HCT116 (cell line): ENCODE data around the gene PFKFB2. TPM values are rescaled to one million over a fixed set of nuclear protein-coding genes. Genes with fewer than 3 reads are reported as not detected.

Source experiments
- ATAC-seq: fragments of 200-7000 bp; cut with Tn5 transposase; 2 replicates; pipeline ENCODE4 v1.9.1; 2020; ENCODE audit warnings: mild to moderate bottlenecking, moderate library complexity
- BruUV-seq: library from RNA; stranded (reverse); fragments of 400-500 nt; replicated peaks from 2 replicates; lab custom pipeline; 2021; lab: Mats Ljungman, UMichigan
- CTCF ChIA-PET: fragments of 300-600 bp; sonication (Branson Sonifier 250); formaldehyde crosslinking; loops from one replicate; lab custom pipeline; 2021; ENCODE audit warnings: antibody characterized with exemption; lab: Charles Lee
- POLR2A ChIA-PET: fragments of 300-600, 350-600 bp; sonication (Branson Sonifier 250); formaldehyde crosslinking; loops from one replicate; lab custom pipeline; 2021; ENCODE audit warnings: antibody characterized with exemption; lab: Charles Lee
- RAD21 ChIA-PET, 2 experiments: fragments of 300-600 bp; sonication (Branson Sonifier 250); formaldehyde crosslinking; loops; one replicate each; lab custom pipeline; 2023; ENCODE audit warnings: low total read pairs in 2 of 2; ENCODE audit not compliant: uncharacterized antibody in 2 of 2, unreplicated experiment in 2 of 2, low non-redundant PET in 1 of 2; lab: Charles Lee
- DNase-seq: peaks from one replicate; pipeline ENCODE4 v3.0.0-alpha.2; 2010; ENCODE audit warnings: low read depth, low spot score
- H2AFZ ChIP-seq: fragments of 200-600 bp; shearing (Covaris generic), sonication (generic); 2 replicates; pipeline ENCODE4 v1.6.1; 2017; ENCODE audit warnings: low read depth, mixed run types, mixed read lengths, antibody characterized with exemption, low read length; ENCODE audit not compliant: poor library complexity, severe bottlenecking
- H3K27ac ChIP-seq: 2 replicates; pipeline ENCODE4 v1.5.1; 2012; ENCODE audit warnings: low read depth, low read length
- H3K27me3 ChIP-seq: fragments of 200-600 bp; sonication (generic); 2 replicates; pipeline ENCODE4 v1.6.1; 2016; ENCODE audit warnings: mixed run types, low read length, mixed read lengths; ENCODE audit not compliant: insufficient read depth
- H3K36me3 ChIP-seq, 2 experiments: fragments of 200-500 bp in 1 of 2; fragments of 200-600 bp in 1 of 2; sonication (Bioruptor generic) in 1 of 2; sonication (generic) in 1 of 2; 2 replicates each; pipeline versions ENCODE4 v1.5.1 to v1.6.1; 2014 to 2016; ENCODE audit warnings: low read length in 2 of 2, inconsistent platforms in 1 of 2, mixed read lengths in 1 of 2, mixed run types in 1 of 2; ENCODE audit not compliant: insufficient read depth in 2 of 2, control insufficient read depth in 1 of 2
- H3K4me1 ChIP-seq, 2 experiments: fragments of 200-600 bp in 1 of 2; sonication (generic) in 1 of 2; 2 replicates each; pipeline versions ENCODE4 v1.5.1 to v1.6.1; 2012 to 2017; ENCODE audit warnings: low read length in 2 of 2, inconsistent platforms in 1 of 2, mild to moderate bottlenecking in 1 of 2, mixed read lengths in 1 of 2, mixed run types in 1 of 2, moderate library complexity in 1 of 2; ENCODE audit not compliant: insufficient read depth in 2 of 2, control insufficient read depth in 1 of 2
- H3K4me2 ChIP-seq: fragments of 200-600 bp; sonication (generic); 2 replicates; pipeline ENCODE4 v1.6.1; 2017; ENCODE audit warnings: mixed run types, low read length, mixed read lengths
- H3K4me3 ChIP-seq, 2 experiments: fragments of 200-600 bp in 1 of 2; sonication (generic) in 1 of 2; replicated peaks in 1 of 2; 2 replicates each; pipeline ENCODE4 v1.5.1; 2011 to 2016; ENCODE audit warnings: low read length in 2 of 2, control low read depth in 1 of 2, low read depth in 1 of 2, mild to moderate bottlenecking in 1 of 2, mixed read lengths in 1 of 2, mixed run types in 1 of 2
- H3K79me2 ChIP-seq: fragments of 200-600 bp; sonication (generic); 2 replicates; pipeline ENCODE4 v1.6.1; 2017; ENCODE audit warnings: mild to moderate bottlenecking, mixed run types, low read length, moderate library complexity, mixed read lengths; ENCODE audit not compliant: insufficient read depth
- H3K9ac ChIP-seq: fragments of 200-600 bp; sonication (generic); 2 replicates; pipeline ENCODE4 v1.6.1; 2016; ENCODE audit warnings: low read length, mixed read lengths
- H3K9me2 ChIP-seq: fragments of 200-600 bp; sonication (generic), shearing (Covaris generic); 2 replicates; pipeline ENCODE4 v1.6.1; 2017; ENCODE audit warnings: mixed run types, mild to moderate bottlenecking, moderate library complexity; ENCODE audit not compliant: insufficient read depth
- H3K9me3 ChIP-seq, 2 experiments: fragments of 200-500 bp in 1 of 2; fragments of 200-600 bp in 1 of 2; sonication (Bioruptor generic) in 1 of 2; sonication (generic) in 1 of 2; 2 replicates each; pipeline ENCODE4 v1.6.1; 2014 to 2017; ENCODE audit warnings: low read length in 2 of 2, mixed read lengths in 2 of 2, inconsistent platforms in 1 of 2, low read depth in 1 of 2, mild to moderate bottlenecking in 1 of 2, mixed run types in 1 of 2, moderate library complexity in 1 of 2; ENCODE audit not compliant: control insufficient read depth in 1 of 2, insufficient read depth in 1 of 2
- H4K20me1 ChIP-seq: fragments of 200-600 bp; sonication (generic), shearing (Covaris generic); 2 replicates; pipeline ENCODE4 v1.6.1; 2017; ENCODE audit warnings: mixed run types, mild to moderate bottlenecking, moderate library complexity; ENCODE audit not compliant: insufficient read depth
- ATF3 ChIP-seq: IDR thresholded peaks from 2 replicates; pipeline ENCODE4 v1.6.1; 2012
- CEBPB ChIP-seq: IDR thresholded peaks from 2 replicates; pipeline ENCODE4 v1.6.1; 2012; ENCODE audit warnings: low read depth
- EGR1 ChIP-seq: IDR thresholded peaks from 2 replicates; pipeline ENCODE4 v1.6.1; 2012; ENCODE audit warnings: low read depth
- EZH2 ChIP-seq: fragments of 200-600 bp; sonication (generic); IDR thresholded peaks from 2 replicates; pipeline ENCODE4 v1.6.1; 2017; ENCODE audit warnings: antibody characterized with exemption, mixed run types
- POLR2A ChIP-seq: IDR thresholded peaks from 2 replicates; pipeline ENCODE4 v1.7.0; 2011; ENCODE audit warnings: borderline replicate concordance; ENCODE audit not compliant: insufficient read depth, insufficient read length; ENCODE audit errors: extremely low read depth
- POLR2AphosphoS5 ChIP-seq: IDR thresholded peaks from 2 replicates; pipeline ENCODE4 v1.6.1; 2011; ENCODE audit warnings: mild to moderate bottlenecking, low read depth, low read length, moderate library complexity
- RAD21 ChIP-seq: IDR thresholded peaks from 2 replicates; pipeline ENCODE4 v1.6.1; 2012; ENCODE audit warnings: low read depth, mild to moderate bottlenecking
- REST ChIP-seq: IDR thresholded peaks from 2 replicates; pipeline ENCODE4 v1.6.1; 2012; ENCODE audit warnings: low read depth
- SP1 ChIP-seq: IDR thresholded peaks from 2 replicates; pipeline ENCODE4 v1.6.1; 2012; ENCODE audit warnings: low read depth
- TCF7L2 ChIP-seq: IDR thresholded peaks from 2 replicates; pipeline ENCODE4 v1.7.0; 2011; ENCODE audit warnings: borderline replicate concordance, inconsistent platforms; ENCODE audit not compliant: insufficient read depth, insufficient read length; ENCODE audit errors: extremely low read depth
- ZFX ChIP-seq: fragments of 450-650 bp; IDR thresholded peaks from 2 replicates; pipeline ENCODE4 v1.6.1; 2017
- intact Hi-C: fragments of 100-400 bp; cut with micrococcal nuclease; formaldehyde crosslinking; loops from 2 replicates; pipeline ENCODE4 v1.10.0; 2022
- total RNA-seq: library from RNA; stranded (reverse); gene quantifications from one replicate; pipeline ENCODE4 v1.2.1, GENCODE V29; 2021; ENCODE audit not compliant: unreplicated experiment

Gene PFKFB2
- total RNA-seq, 1 experiment from 2014 or later: 13.9 TPM

- Histone ChIP-seq H3K27ac (no peak overlapping the region), H2AFZ (no peak overlapping the region), H3K4me3 (no peak overlapping the region), H3K4me2 (no peak overlapping the region), H3K4me1 (no peaks in the 10 kb centered on the region), H3K9me2 (no peaks in the 10 kb centered on the region), H3K27me3 (no peaks in the 10 kb centered on the region), H3K79me2 (no peaks in the 10 kb centered on the region), H3K9ac (no peak overlapping the region), H3K9me3 (no peaks in the 10 kb centered on the region), H3K36me3 (peaks cover 3 to 12% of the 10 kb centered on the region in 2 experiments; a peak in 1 of 4 replicates), H4K20me1 (no peaks in the 10 kb centered on the region)
- ATAC-seq (no peak), DNase-seq (no peak)
- TF ChIP-seq POLR2AphosphoS5 (no peak), EZH2 (no peak), TCF7L2 (no peak), REST (no peak), ZFX (no peak), EGR1 (no peak), RAD21 (no peak), SP1 (no peak), ATF3 (no peak), CEBPB (no peak), POLR2A (no peak)
- ChIA-PET RAD21 (no interaction called here), CTCF (no interaction called here), POLR2A (interaction anchor here (1.3 kb wide), 1 partner anchor 16 kb away, joined by 3 read pairs; the partner anchor contains the start of gene PFKFB2)
- no TSS peak for BruUV-seq
- intact Hi-C loops: no loop called here
These were observed 16.0 kb downstream of the PFKFB2 start for GRCh38 chr1:207069061-207069460.
